Panc1 (cell line): ENCODE measurements around the gene ADCY2. TPM values are rescaled to one million over a fixed set of nuclear protein-coding genes. Genes with fewer than 3 reads are reported as not detected.
"Not testable (repeated sequence)": the region's sequence is repeated elsewhere in the genome, so short reads cannot be mapped to it uniquely, and the experiment has no call there.

ENCODE experiments used
- ATAC-seq: fragments of 200-7000 bp; cut with Tn5 transposase; 2 replicates; pipeline ENCODE4 v1.9.1; 2020; ENCODE audit warnings: mild to moderate bottlenecking, moderate library complexity
- BruUV-seq: library from RNA; stranded (reverse); fragments of 400-500 nt; replicated peaks from 2 replicates; lab custom pipeline; 2021; lab: Mats Ljungman, UMichigan
- CTCF ChIA-PET: fragments of 300-600 bp; sonication (Branson Sonifier 250); formaldehyde crosslinking; loops from one replicate; lab custom pipeline; 2022; ENCODE audit warnings: antibody characterized with exemption; lab: Charles Lee
- POLR2A ChIA-PET: fragments of 300-600 bp; sonication (Branson Sonifier 250); formaldehyde crosslinking; loops from one replicate; lab custom pipeline; 2022; ENCODE audit warnings: antibody characterized with exemption; lab: Charles Lee
- DNase-seq: peaks from one replicate; pipeline ENCODE4 v3.0.0-alpha.2; 2010; ENCODE audit warnings: low read depth, low spot score
- H3K27ac ChIP-seq: 2 replicates; pipeline ENCODE4 v1.5.1; 2011; ENCODE audit warnings: mild to moderate bottlenecking, low read length, inconsistent platforms
- H3K27me3 ChIP-seq: fragments of 200-500 bp; sonication (Bioruptor generic); 2 replicates; pipeline ENCODE4 v1.6.0; 2014; ENCODE audit warnings: low read length, inconsistent platforms; ENCODE audit not compliant: control insufficient read depth, insufficient read depth
- H3K36me3 ChIP-seq: fragments of 200-500 bp; sonication (Bioruptor generic); 2 replicates; pipeline ENCODE4 v1.5.1; 2014; ENCODE audit warnings: inconsistent platforms, mild to moderate bottlenecking, low read length, moderate library complexity; ENCODE audit not compliant: control insufficient read depth, insufficient read depth
- H3K4me1 ChIP-seq: 2 replicates; pipeline ENCODE4 v1.5.1; 2011; ENCODE audit warnings: inconsistent platforms, mild to moderate bottlenecking, low read length, moderate library complexity; ENCODE audit not compliant: control insufficient read depth, insufficient read depth
- H3K4me3 ChIP-seq, 2 experiments: 2 replicates each; pipeline ENCODE4 v1.5.1; 2011 to 2012; ENCODE audit warnings: low read depth in 2 of 2, low read length in 2 of 2, mild to moderate bottlenecking in 2 of 2, inconsistent platforms in 1 of 2, moderate library complexity in 1 of 2
- H3K9me3 ChIP-seq: fragments of 200-500 bp; sonication (Bioruptor generic); 2 replicates; pipeline ENCODE4 v1.5.1; 2014; ENCODE audit warnings: low read depth, mild to moderate bottlenecking, inconsistent platforms, low read length, moderate library complexity; ENCODE audit not compliant: control insufficient read depth, insufficient read depth
- POLR2AphosphoS5 ChIP-seq: IDR thresholded peaks from 2 replicates; pipeline ENCODE4 v1.6.1; 2012; ENCODE audit warnings: mild to moderate bottlenecking, low read depth, low read length, moderate library complexity
- SIN3A ChIP-seq: IDR thresholded peaks from 2 replicates; pipeline ENCODE4 v1.6.1; 2012; ENCODE audit warnings: low read depth, mild to moderate bottlenecking, low read length, moderate library complexity, borderline replicate concordance; ENCODE audit not compliant: insufficient read depth
- TCF7L2 ChIP-seq: IDR thresholded peaks from 2 replicates; pipeline ENCODE4 v1.6.1; 2011; ENCODE audit warnings: mild to moderate bottlenecking, low read depth, low read length, inconsistent platforms
- in situ Hi-C: cut with HindIII; loops from 2 replicates; pipeline ENCODE4 v1.10.0; 2016; ENCODE audit warnings: low sequenced_read_pairs, low pct_unique_long_range_greater_than_20kb
- intact Hi-C: fragments of 100-400 bp; cut with micrococcal nuclease; formaldehyde crosslinking; loops from one replicate; pipeline ENCODE4 v1.10.0; 2022; ENCODE audit not compliant: unreplicated experiment
- total RNA-seq: library from RNA; stranded (reverse); gene quantifications from one replicate; pipeline ENCODE4 v1.2.1, GENCODE V29; 2021; ENCODE audit not compliant: unreplicated experiment
- TF ChIP-seq, protein P1 (sequence below), 2 experiments: IDR thresholded peaks; 2 replicates each; pipeline ENCODE4 v1.6.1; 2011 to 2012; ENCODE audit warnings: low read depth in 2 of 2, control low read depth in 1 of 2, low read length in 1 of 2, mild to moderate bottlenecking in 1 of 2, moderate library complexity in 1 of 2; ENCODE audit not compliant: insufficient read depth in 1 of 2
- TF ChIP-seq, protein P2 (sequence below): fragments of 450-650 bp; IDR thresholded peaks from 2 replicates; pipeline ENCODE4 v1.5.1; 2017; ENCODE audit warnings: mild to moderate bottlenecking

The ADCY2 gene
- total RNA-seq, 1 experiment from 2014 or later, result 0.13 TPM

DNA sequence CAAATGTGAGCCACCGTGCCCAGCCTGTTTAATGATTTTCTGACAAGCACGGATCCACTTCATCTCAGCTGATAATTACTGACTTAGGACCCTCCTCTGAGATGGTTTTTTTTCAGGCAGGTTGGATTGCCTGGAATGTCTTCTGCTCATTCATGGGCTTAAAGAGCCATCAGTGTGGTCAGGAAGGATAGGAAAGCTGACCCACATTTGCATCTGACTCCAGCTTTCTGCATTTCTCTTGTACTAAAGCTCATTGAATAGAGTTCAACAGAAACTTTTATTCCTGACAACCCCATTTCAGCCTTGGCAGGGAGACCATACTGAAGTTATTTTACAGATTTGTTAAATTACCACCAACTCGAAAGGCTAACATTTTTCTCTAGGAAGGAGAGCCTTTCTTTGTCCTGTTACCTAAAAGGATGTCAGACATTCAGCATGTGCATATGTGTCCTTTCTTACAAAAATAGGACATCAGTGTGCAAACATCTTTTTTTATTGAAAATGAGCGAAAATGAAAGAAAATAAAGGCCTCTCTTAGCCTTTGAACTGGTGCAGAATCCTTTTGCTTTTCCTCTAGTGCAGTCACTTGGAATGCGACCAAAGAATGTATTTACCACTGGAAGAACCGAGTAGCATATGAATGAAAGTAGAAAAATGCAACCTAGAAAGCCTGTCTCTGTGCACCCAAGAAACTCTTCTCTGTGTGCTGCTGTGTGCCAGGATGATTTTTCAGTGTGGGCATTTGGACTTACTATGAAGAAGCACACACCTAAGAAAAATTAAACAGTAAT lies 26.6 kb downstream of the ADCY2 start:
- H3K27me3 ChIP-seq, result no peaks in the 10 kb centered on the region
- in situ Hi-C loops, result no loop called here

DNA sequence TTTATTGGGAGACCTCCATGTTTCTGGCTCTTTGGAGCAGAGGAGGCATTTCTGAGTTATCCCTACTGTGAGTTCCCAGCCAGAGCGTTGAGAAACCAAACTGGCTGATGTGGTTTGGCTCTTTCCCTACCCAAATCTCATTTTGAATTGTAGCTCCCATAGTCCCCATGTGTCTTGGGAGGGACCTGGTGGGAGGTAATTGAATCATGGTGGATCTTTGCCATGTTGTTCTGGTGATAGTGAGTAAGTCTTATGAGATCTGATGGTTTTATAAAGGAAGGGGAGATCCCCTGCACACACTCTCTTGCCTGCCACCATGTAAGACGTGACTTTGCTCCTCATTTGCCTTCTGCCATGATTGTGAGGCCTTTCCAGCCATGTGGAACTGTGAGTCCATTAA lies 27.3 kb downstream of the ADCY2 start:
- H3K4me3 ChIP-seq, H3K4me1 ChIP-seq, POLR2A ChIA-PET, DNase-seq, H3K27ac ChIP-seq, ATAC-seq, CTCF ChIA-PET, H3K27me3 ChIP-seq, intact Hi-C loops, H3K36me3 ChIP-seq, H3K9me3 ChIP-seq, BruUV-seq, in situ Hi-C loops: not testable (repeated sequence)

More for the DNA sequence above, 26.6 kb downstream of the ADCY2 start:
- DNase-seq (no peak), ATAC-seq (no peak)
- H3K4me1 ChIP-seq, result no peaks in the 10 kb centered on the region
- H3K36me3 ChIP-seq, result no peaks in the 10 kb centered on the region
- H3K9me3 ChIP-seq, result no peaks in the 10 kb centered on the region
- BruUV-seq, result no TSS peak
- intact Hi-C loops, result no loop called here
- ChIA-PET POLR2A (no interaction called here), CTCF (no interaction called here)
- H3K4me3 ChIP-seq, result no peak overlapping the region
- no peak for TF ChIP-seq TCF7L2
- TF ChIP-seq, protein P1, sequence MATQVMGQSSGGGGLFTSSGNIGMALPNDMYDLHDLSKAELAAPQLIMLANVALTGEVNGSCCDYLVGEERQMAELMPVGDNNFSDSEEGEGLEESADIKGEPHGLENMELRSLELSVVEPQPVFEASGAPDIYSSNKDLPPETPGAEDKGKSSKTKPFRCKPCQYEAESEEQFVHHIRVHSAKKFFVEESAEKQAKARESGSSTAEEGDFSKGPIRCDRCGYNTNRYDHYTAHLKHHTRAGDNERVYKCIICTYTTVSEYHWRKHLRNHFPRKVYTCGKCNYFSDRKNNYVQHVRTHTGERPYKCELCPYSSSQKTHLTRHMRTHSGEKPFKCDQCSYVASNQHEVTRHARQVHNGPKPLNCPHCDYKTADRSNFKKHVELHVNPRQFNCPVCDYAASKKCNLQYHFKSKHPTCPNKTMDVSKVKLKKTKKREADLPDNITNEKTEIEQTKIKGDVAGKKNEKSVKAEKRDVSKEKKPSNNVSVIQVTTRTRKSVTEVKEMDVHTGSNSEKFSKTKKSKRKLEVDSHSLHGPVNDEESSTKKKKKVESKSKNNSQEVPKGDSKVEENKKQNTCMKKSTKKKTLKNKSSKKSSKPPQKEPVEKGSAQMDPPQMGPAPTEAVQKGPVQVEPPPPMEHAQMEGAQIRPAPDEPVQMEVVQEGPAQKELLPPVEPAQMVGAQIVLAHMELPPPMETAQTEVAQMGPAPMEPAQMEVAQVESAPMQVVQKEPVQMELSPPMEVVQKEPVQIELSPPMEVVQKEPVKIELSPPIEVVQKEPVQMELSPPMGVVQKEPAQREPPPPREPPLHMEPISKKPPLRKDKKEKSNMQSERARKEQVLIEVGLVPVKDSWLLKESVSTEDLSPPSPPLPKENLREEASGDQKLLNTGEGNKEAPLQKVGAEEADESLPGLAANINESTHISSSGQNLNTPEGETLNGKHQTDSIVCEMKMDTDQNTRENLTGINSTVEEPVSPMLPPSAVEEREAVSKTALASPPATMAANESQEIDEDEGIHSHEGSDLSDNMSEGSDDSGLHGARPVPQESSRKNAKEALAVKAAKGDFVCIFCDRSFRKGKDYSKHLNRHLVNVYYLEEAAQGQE (IDR thresholded peaks at IDR 0.05; ENCODE audit: insufficient read depth in 1 of 2, low read depth in 2 of 2, low read length in 1 of 2), result no peak
- TF ChIP-seq, protein P2, sequence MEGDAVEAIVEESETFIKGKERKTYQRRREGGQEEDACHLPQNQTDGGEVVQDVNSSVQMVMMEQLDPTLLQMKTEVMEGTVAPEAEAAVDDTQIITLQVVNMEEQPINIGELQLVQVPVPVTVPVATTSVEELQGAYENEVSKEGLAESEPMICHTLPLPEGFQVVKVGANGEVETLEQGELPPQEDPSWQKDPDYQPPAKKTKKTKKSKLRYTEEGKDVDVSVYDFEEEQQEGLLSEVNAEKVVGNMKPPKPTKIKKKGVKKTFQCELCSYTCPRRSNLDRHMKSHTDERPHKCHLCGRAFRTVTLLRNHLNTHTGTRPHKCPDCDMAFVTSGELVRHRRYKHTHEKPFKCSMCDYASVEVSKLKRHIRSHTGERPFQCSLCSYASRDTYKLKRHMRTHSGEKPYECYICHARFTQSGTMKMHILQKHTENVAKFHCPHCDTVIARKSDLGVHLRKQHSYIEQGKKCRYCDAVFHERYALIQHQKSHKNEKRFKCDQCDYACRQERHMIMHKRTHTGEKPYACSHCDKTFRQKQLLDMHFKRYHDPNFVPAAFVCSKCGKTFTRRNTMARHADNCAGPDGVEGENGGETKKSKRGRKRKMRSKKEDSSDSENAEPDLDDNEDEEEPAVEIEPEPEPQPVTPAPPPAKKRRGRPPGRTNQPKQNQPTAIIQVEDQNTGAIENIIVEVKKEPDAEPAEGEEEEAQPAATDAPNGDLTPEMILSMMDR, result no peak
- H3K27ac ChIP-seq, result no peak overlapping the region

DNA sequence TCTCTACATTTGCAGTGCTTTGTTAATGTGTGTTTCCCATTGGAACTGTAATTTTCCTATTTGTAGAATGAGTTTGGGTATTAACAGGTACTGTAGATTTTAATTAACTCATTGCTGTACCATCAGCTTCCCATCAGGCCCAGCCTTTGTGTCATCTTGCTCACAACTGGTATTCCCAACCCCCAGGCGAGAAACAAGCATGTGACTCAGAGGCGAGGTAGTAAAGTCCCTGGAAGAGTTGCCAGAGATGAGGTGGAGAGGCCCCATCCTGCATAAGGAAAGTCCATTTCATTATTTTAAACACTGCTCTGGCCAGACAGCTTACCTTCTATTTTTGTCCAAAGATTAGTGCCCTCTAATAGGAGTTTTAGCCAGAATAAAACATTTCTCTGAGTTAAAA lies 29.9 kb downstream of the ADCY2 start:
- TF ChIP-seq, protein P2, result no peak
- TF ChIP-seq POLR2AphosphoS5 (no peak), SIN3A (no peak), TCF7L2 (no peak)
- TF ChIP-seq, protein P1 (IDR thresholded peaks at IDR 0.05; ENCODE audit: insufficient read depth in 1 of 2, low read depth in 2 of 2, low read length in 1 of 2), result no peak
- DNase-seq, result no peak
- H3K36me3 ChIP-seq, result no peaks in the 10 kb centered on the region
- in situ Hi-C loops, result no loop called here
- BruUV-seq, result no TSS peak
- H3K9me3 ChIP-seq, result no peaks in the 10 kb centered on the region
- ChIA-PET CTCF (no interaction called here), POLR2A (no interaction called here)
- H3K27me3 ChIP-seq, result no peaks in the 10 kb centered on the region
- ATAC-seq, result no peak
- no peak overlapping the region for H3K27ac ChIP-seq
- no peak overlapping the region for H3K4me3 ChIP-seq
- H3K4me1 ChIP-seq, result no peaks in the 10 kb centered on the region
- intact Hi-C loops, result no loop called here
